Suprapubic skin (tissue), 4 donors: ENCODE data around the gene SPATA6. TPM values are rescaled to one million over a fixed set of nuclear protein-coding genes. Genes with fewer than 3 reads are reported as not detected.

Experiments used
- DNase-seq, 2 donors: peaks; one replicate each; pipeline ENCODE4 v3.0.0-alpha.2; 2019; ENCODE audit warnings: low spot score in 2 of 2
- H3K27ac ChIP-seq: fragments of 200-600 bp; sonication (generic); one replicate; pipeline ENCODE4 v1.5.1; 2019
- H3K27me3 ChIP-seq: fragments of 200-600 bp; sonication (generic); one replicate; pipeline ENCODE4 v1.5.1; 2019
- H3K36me3 ChIP-seq: fragments of 200-600 bp; sonication (generic); one replicate; pipeline ENCODE4 v1.5.1; 2019
- H3K4me1 ChIP-seq: fragments of 200-600 bp; sonication (generic); one replicate; pipeline ENCODE4 v1.5.1; 2019
- H3K4me3 ChIP-seq: fragments of 200-600 bp; sonication (generic); one replicate; pipeline ENCODE4 v1.5.1; 2019; ENCODE audit warnings: mild to moderate bottlenecking
- H3K9me3 ChIP-seq: fragments of 200-600 bp; sonication (generic); one replicate; pipeline ENCODE4 v1.5.1; 2019
- CTCF ChIP-seq, 2 donors: fragments of 200-600 bp in 1 of 2; fragments of 450-650 bp in 1 of 2; sonication (generic) in 1 of 2; IDR thresholded peaks; one replicate each; pipeline ENCODE4 v1.5.1; 2016 to 2019; ENCODE audit warnings: antibody characterized with exemption in 2 of 2, mild to moderate bottlenecking in 1 of 2, moderate library complexity in 1 of 2
- EP300 ChIP-seq: sonication (generic); formaldehyde crosslinking; IDR thresholded peaks from one replicate; pipeline ENCODE4 v1.6.1; 2017; ENCODE audit warnings: antibody characterized with exemption
- POLR2A ChIP-seq, 2 donors: fragments of 450-650 bp; IDR thresholded peaks; one replicate each; pipeline ENCODE4 v1.6.1; 2017; ENCODE audit warnings: antibody characterized with exemption in 2 of 2, mild to moderate bottlenecking in 2 of 2, moderate library complexity in 2 of 2
- POLR2AphosphoS5 ChIP-seq, 3 donors: sonication (generic); formaldehyde crosslinking; IDR thresholded peaks; one replicate each; pipeline ENCODE4 v1.6.1; 2017; ENCODE audit warnings: antibody characterized with exemption in 3 of 3
- WGBS: methylation state at CpG from one replicate; pipeline ENCODE4 v1.1.5; 2018; 5-methylcytosine and 5-hydroxymethylcytosine counted together
- total RNA-seq, 4 donors: library from RNA; depleted of rRNA; stranded (reverse); fragments of >200 nt; gene quantifications; one replicate each; pipeline ENCODE4 v1.1.0, GENCODE V29; 2016

SPATA6 gene
- total RNA-seq, 4 donors from 2014 or later: 7.0 to 44.2 (median 10.8) TPM

- no peaks in the 10 kb centered on the region for H3K27me3 ChIP-seq
- 94% methylated on average over 2 of the region's 3 CpGs for WGBS
- TF ChIP-seq EP300: no peak
- TF ChIP-seq POLR2AphosphoS5 (IDR thresholded peaks at IDR 0.05): no peak
- TF ChIP-seq POLR2A (IDR thresholded peaks at IDR 0.05): no peak
- TF ChIP-seq CTCF (IDR thresholded peaks at IDR 0.05): no peak
- H3K9me3 ChIP-seq: no peaks in the 10 kb centered on the region
- no peak for DNase-seq
- no peaks in the 10 kb centered on the region for H3K36me3 ChIP-seq
- H3K4me1 ChIP-seq: no peaks in the 10 kb centered on the region
- H3K27ac ChIP-seq: no peak overlapping the region
- H3K4me3 ChIP-seq: no peak overlapping the region
Measured at GRCh38 chr1:48387409-48387808, 84.6 kb downstream of the SPATA6 start.

GRCh38 chr1:48374785-48375184 is 97.2 kb downstream of the SPATA6 start:
- TF ChIP-seq EP300: no peak
- no peak for TF ChIP-seq CTCF (IDR thresholded peaks at IDR 0.05)
- TF ChIP-seq POLR2A (IDR thresholded peaks at IDR 0.05): no peak
- no peak for TF ChIP-seq POLR2AphosphoS5 (IDR thresholded peaks at IDR 0.05)
- no peaks in the 10 kb centered on the region for H3K27me3 ChIP-seq
- H3K9me3 ChIP-seq: peaks cover 15% of the 10 kb centered on the region
- H3K36me3 ChIP-seq: peaks cover 38% of the 10 kb centered on the region
- H3K4me1 ChIP-seq: no peaks in the 10 kb centered on the region
- DNase-seq: no peak
- H3K27ac ChIP-seq: no peak overlapping the region
- no peak overlapping the region for H3K4me3 ChIP-seq

- Histone ChIP-seq H3K27ac (no peak overlapping the region), H3K4me1 (no peaks in the 10 kb centered on the region), H3K4me3 (no peak overlapping the region), H3K27me3 (no peaks in the 10 kb centered on the region), H3K36me3 (peaks cover 29% of the 10 kb centered on the region), H3K9me3 (peaks cover 15% of the 10 kb centered on the region)
- 89% methylated on average over 2 of the region's 2 CpGs for WGBS
- TF ChIP-seq POLR2A (IDR thresholded peaks at IDR 0.05) (no peak), POLR2AphosphoS5 (IDR thresholded peaks at IDR 0.05) (no peak), CTCF (IDR thresholded peaks at IDR 0.05) (no peak), EP300 (no peak)
- no peak for DNase-seq
Measured at GRCh38 chr1:48371598-48371997, 100.4 kb downstream of the SPATA6 start.

- Histone ChIP-seq H3K27me3 (no peaks in the 10 kb centered on the region), H3K4me1 (no peaks in the 10 kb centered on the region), H3K27ac (no peak overlapping the region), H3K4me3 (no peak overlapping the region), H3K36me3 (no peaks in the 10 kb centered on the region), H3K9me3 (no peaks in the 10 kb centered on the region)
- WGBS: 90% methylated on average over 7 of the region's 7 CpGs
- TF ChIP-seq POLR2A (IDR thresholded peaks at IDR 0.05): no peak
- no peak for TF ChIP-seq POLR2AphosphoS5 (IDR thresholded peaks at IDR 0.05)
- TF ChIP-seq CTCF (IDR thresholded peaks at IDR 0.05): no peak
- no peak for TF ChIP-seq EP300
- DNase-seq: no peak
Measured at GRCh38 chr1:48362901-48363300, 109.1 kb downstream of the SPATA6 start.

- no peak for DNase-seq
- Histone ChIP-seq H3K4me1 (no peaks in the 10 kb centered on the region), H3K27me3 (no peaks in the 10 kb centered on the region), H3K9me3 (no peaks in the 10 kb centered on the region), H3K36me3 (no peaks in the 10 kb centered on the region), H3K4me3 (no peak overlapping the region), H3K27ac (no peak overlapping the region)
- TF ChIP-seq POLR2A (IDR thresholded peaks at IDR 0.05): no peak
- TF ChIP-seq CTCF (IDR thresholded peaks at IDR 0.05): no peak
- no peak for TF ChIP-seq POLR2AphosphoS5 (IDR thresholded peaks at IDR 0.05)
- TF ChIP-seq EP300: no peak
Measured at GRCh38 chr1:48356901-48357300, 115.1 kb downstream of the SPATA6 start.
